K562 (cell line): ENCODE measurements around the gene NRP2. TPM values are rescaled to one million over a fixed set of nuclear protein-coding genes. Genes with fewer than 3 reads are reported as not detected.

ENCODE experiments used
- ATAC-seq: fragments of 200-7000 bp; cut with Tn5 transposase; 3 replicates; pipeline ENCODE4 v1.9.1; 2020; ENCODE audit warnings: moderate library complexity
- BruUV-seq: library from RNA; stranded (reverse); fragments of 400-500 nt; replicated peaks from 2 replicates; lab custom pipeline; 2021; lab: Mats Ljungman, UMichigan
- CTCF ChIA-PET: fragments of 300-600 bp; formaldehyde crosslinking; extraction: SDS; loops from one replicate; lab custom pipeline; 2021; ENCODE audit warnings: low intra/inter-chr PET ratio; lab: Yijun Ruan, JAX
- POLR2A ChIA-PET: fragments of 300-600, 350-650 bp; sonication (Branson Sonifier 250); formaldehyde crosslinking; extraction: SDS; loops from one replicate; lab custom pipeline; 2021; ENCODE audit warnings: antibody characterized with exemption, inconsistent platforms; lab: Yijun Ruan, JAX
- DNase-seq, 4 experiments: peaks; one replicate each; pipeline versions ENCODE4 v3.0.0 to v3.0.0-alpha.2; 2011 to 2018; ENCODE audit warnings: low spot score in 3 of 4, mixed read lengths in 3 of 4; ENCODE audit errors: extremely low read depth in 1 of 4
- FAIRE-seq: peaks from 2 replicates; lab custom pipeline; 2011; peaks lifted over from hg19 to GRCh38; lab: Jason Lieb, UNC
- H2AFZ ChIP-seq: 2 replicates; pipeline ENCODE4 v1.6.0; 2011; ENCODE audit warnings: low read depth, low read length, control low read depth, inconsistent platforms
- H3K27ac ChIP-seq: fragments of 200-600 bp; 3 replicates; pipeline ENCODE4 v1.8.0; 2011; ENCODE audit warnings: low read depth, mild to moderate bottlenecking, control low read depth, inconsistent platforms, low read length, moderate library complexity, mixed read lengths; ENCODE audit errors: extremely low read depth
- H3K27me3 ChIP-seq, 2 experiments: fragments of 300-600 bp in 1 of 2; 2 replicates in 1 of 2; 3 replicates in 1 of 2; pipeline versions ENCODE4 v1.6.0 to v1.8.0; 2011; ENCODE audit warnings: inconsistent platforms in 2 of 2, low read length in 2 of 2, mild to moderate bottlenecking in 1 of 2, mixed read lengths in 1 of 2, moderate library complexity in 1 of 2; ENCODE audit not compliant: control insufficient read depth in 2 of 2, insufficient read depth in 2 of 2
- H3K36me3 ChIP-seq: fragments of 300-600 bp; 3 replicates; pipeline ENCODE4 v1.8.0; 2011; ENCODE audit warnings: mild to moderate bottlenecking, low read length, inconsistent platforms; ENCODE audit not compliant: control insufficient read depth, insufficient read depth
- H3K4me1 ChIP-seq, 2 experiments: fragments of 200-600 bp in 1 of 2; replicated peaks in 1 of 2; 2 replicates in 1 of 2; 3 replicates in 1 of 2; pipeline versions ENCODE4 v1.5.1 to v1.8.0; 2011; ENCODE audit warnings: inconsistent platforms in 2 of 2, low read length in 2 of 2, mild to moderate bottlenecking in 1 of 2, mixed read lengths in 1 of 2, moderate library complexity in 1 of 2; ENCODE audit not compliant: control insufficient read depth in 2 of 2, insufficient read depth in 2 of 2
- H3K4me2 ChIP-seq: 2 replicates; pipeline ENCODE4 v1.6.1; 2011; ENCODE audit warnings: low read length, control low read depth, inconsistent platforms, mixed read lengths; ENCODE audit not compliant: insufficient read depth
- H3K4me3 ChIP-seq: fragments of 200-600 bp; sonication (generic), shearing (Covaris generic); 2 replicates; pipeline ENCODE4 v1.5.1; 2016; ENCODE audit warnings: control low read depth, inconsistent platforms
- H3K79me2 ChIP-seq: fragments of 200-600 bp; 3 replicates; pipeline ENCODE4 v1.8.0; 2011; ENCODE audit warnings: low read length, inconsistent platforms; ENCODE audit not compliant: control insufficient read depth, insufficient read depth
- H3K9ac ChIP-seq, 2 experiments: 2 replicates each; pipeline versions ENCODE4 v1.6.0 to v1.6.1; 2011; ENCODE audit warnings: low read depth in 2 of 2, low read length in 2 of 2, control low read depth in 1 of 2, inconsistent platforms in 1 of 2, mild to moderate bottlenecking in 1 of 2, mixed read lengths in 1 of 2; ENCODE audit not compliant: insufficient read depth in 1 of 2
- H3K9me1 ChIP-seq: one replicate; pipeline ENCODE4 v1.6.0; 2011; ENCODE audit warnings: inconsistent platforms, mild to moderate bottlenecking, low read length, moderate library complexity; ENCODE audit not compliant: control insufficient read depth, insufficient read depth
- H3K9me3 ChIP-seq: replicated peaks from 2 replicates; pipeline ENCODE4 v1.5.1; 2011; ENCODE audit warnings: low read depth, low read length, inconsistent platforms; ENCODE audit not compliant: control insufficient read depth, insufficient read depth
- H4K20me1 ChIP-seq: replicated peaks from 2 replicates; pipeline ENCODE4 v1.6.1; 2011; ENCODE audit warnings: low read length, inconsistent platforms, mixed read lengths; ENCODE audit not compliant: control insufficient read depth, insufficient read depth
- EP400 ChIP-seq: fragments of 450-650 bp; IDR thresholded peaks from 2 replicates; pipeline ENCODE4 v1.6.1; 2017; ENCODE audit warnings: antibody characterized with exemption, mild to moderate bottlenecking, moderate library complexity
- GATA2 ChIP-seq: sonication (generic); formaldehyde crosslinking; IDR thresholded peaks from 2 replicates; pipeline ENCODE4 v1.4.0; 2020; ENCODE audit warnings: mild to moderate bottlenecking, missing genetic modification reagents
- MEF2A ChIP-seq: IDR thresholded peaks from 2 replicates; pipeline ENCODE4 v1.6.1; 2011; ENCODE audit warnings: low read depth, mild to moderate bottlenecking, low read length, moderate library complexity; ENCODE audit not compliant: control insufficient read depth
- ZBTB5 ChIP-seq: fragments of 450-650 bp; IDR thresholded peaks from 2 replicates; pipeline ENCODE4 v1.6.1; 2017; ENCODE audit warnings: antibody characterized with exemption
- WGBS: fragments of 100-300 bp; shearing (Covaris generic); methylation state at CpG from one replicate; pipeline ENCODE4 v1.1.6; 2016; ENCODE audit warnings: low coverage, mixed read lengths; ENCODE audit not compliant: insufficient coverage; ENCODE audit errors: missing lambda C conversion rate; 5-methylcytosine and 5-hydroxymethylcytosine counted together
- in situ Hi-C: fragments of 300-500 bp; cut with MboI; formaldehyde crosslinking; loops from 4 replicates; pipeline ENCODE4 v1.15.0; 2018; ENCODE audit warnings: inconsistent platforms, mixed read lengths
- intact Hi-C: fragments of 100-400 bp; cut with micrococcal nuclease; formaldehyde crosslinking; loops from 2 replicates; pipeline ENCODE4 v1.14.2; 2022
- polyA plus RNA-seq, 8 experiments: library from polyadenylated mRNA; depleted of rRNA in 4 of 8; stranded (reverse) in 5 of 8; unstranded in 3 of 8; fragments of >200 nt; fragmentation: Nextera tagmentation in 2 of 8; fragmentation: Illumina TruSeq in 1 of 8; extraction: Ambion mirVana in 2 of 8; extraction: Trizol in 1 of 8; gene quantifications; 2 replicates each; pipeline versions ENCODE4 v1.2.1 to v1.2.3, GENCODE V29; 2011 to 2014; ENCODE audit warnings: inconsistent platforms in 1 of 8, missing spikeins in 1 of 8
- total RNA-seq, 7 experiments: library from RNA; depleted of rRNA in 6 of 7; stranded (reverse); fragments of >200 nt in 6 of 7; fragmentation: Illumina TruSeq in 2 of 7; extraction: Trizol in 2 of 7; gene quantifications; 2 replicates each; pipeline versions ENCODE4 v1.2.1 to v1.2.3, GENCODE V29; 2011 to 2021; ENCODE audit warnings: low replicate concordance in 1 of 7

NRP2 gene
- total and polyA plus RNA-seq, 9 of the 15 experiments (the other 6 are each of a cell fraction or from before 2014, with no cell fraction given) = 0.05 to 0.31 (median 0.15) TPM; not detected in 5

GRCh38 chr2:205696927-205697441, 14.7 kb downstream of the NRP2 start:
- intact Hi-C loops (no loop called here), in situ Hi-C loops (loop anchor here (25.0 kb wide), 1 partner anchor 1435 kb away; no protein-coding TSS in a partner anchor)
- BruUV-seq = no TSS peak
- no peak overlapping the region for H3K27ac ChIP-seq
- 0% methylated on average over 3 of the region's 5 CpGs for WGBS
- peaks cover 0 to 4% of the 10 kb centered on the region in 2 experiments; a peak in 2 of 5 replicates for H3K27me3 ChIP-seq
- no peaks in the 10 kb centered on the region for H3K4me1 ChIP-seq
- H4K20me1 ChIP-seq = no peaks in the 10 kb centered on the region
- H2AFZ ChIP-seq = no peak overlapping the region
- TF ChIP-seq EP400 (no peak), ZBTB5 (no peak), GATA2 (CRISPR knock-in tag) (no peak), MEF2A (no peak)
- no peak for DNase-seq
- H3K36me3 ChIP-seq = no peaks in the 10 kb centered on the region
- H3K79me2 ChIP-seq = no peaks in the 10 kb centered on the region
- H3K9ac ChIP-seq = no peak overlapping the region
- CTCF ChIA-PET = no interaction called here
- POLR2A ChIA-PET = no interaction called here
- H3K4me2 ChIP-seq = no peak overlapping the region
- no peaks in the 10 kb centered on the region for H3K9me3 ChIP-seq
- no peak overlapping the region for H3K4me3 ChIP-seq
- ATAC-seq = no peak
- H3K9me1 ChIP-seq = no peaks in the 10 kb centered on the region
- no peak for FAIRE-seq
